Pons (tissue), 1 donor: ENCODE data around the gene GTPBP4.
A peak's percentile ranks its signal among the peaks of the same experiment; 100 is the strongest.

Experiments
- DNase-seq: peaks from one replicate; pipeline ENCODE4 v3.0.0-alpha.2; 2016; ENCODE audit warnings: low spot score

The GTPBP4 gene

GRCh38 chr10:966466-967235, 21.6 kb upstream of the GTPBP4 start:
- DNase-seq: no peak

- no peak for DNase-seq
Observed at GRCh38 chr10:968546-969199, 19.6 kb upstream of the GTPBP4 start.

- no peak for DNase-seq
Observed at GRCh38 chr10:969473-970150, 18.6 kb upstream of the GTPBP4 start.

GRCh38 chr10:970311-971149, 17.7 kb upstream of the GTPBP4 start:
- DNase-seq: no peak

- DNase-seq: peak; percentile 17
Observed at GRCh38 chr10:971150-971542, 17.1 kb upstream of the GTPBP4 start.

GRCh38 chr10:971613-972012, 16.6 kb upstream of the GTPBP4 start:
- DNase-seq: no peak

GRCh38 chr10:972763-973162, 15.5 kb upstream of the GTPBP4 start:
- no peak for DNase-seq

GRCh38 chr10:974038-974784, 14.0 kb upstream of the GTPBP4 start:
- DNase-seq: no peak

GRCh38 chr10:974785-975074, 13.5 kb upstream of the GTPBP4 start:
- no peak for DNase-seq

GRCh38 chr10:976316-976715, 11.9 kb upstream of the GTPBP4 start:
- no peak for DNase-seq

GRCh38 chr10:978826-979421, 9.3 kb upstream of the GTPBP4 start:
- no peak for DNase-seq

GRCh38 chr10:980468-981093, 7.7 kb upstream of the GTPBP4 start:
- no peak for DNase-seq

- DNase-seq: no peak
Observed at GRCh38 chr10:983401-983800, 4.8 kb upstream of the GTPBP4 start.

GRCh38 chr10:983971-984655, 4.1 kb upstream of the GTPBP4 start:
- no peak for DNase-seq

GRCh38 chr10:985361-985760, 2.9 kb upstream of the GTPBP4 start:
- no peak for DNase-seq

GRCh38 chr10:986137-986825, 2.0 kb upstream of the GTPBP4 start:
- DNase-seq: no peak

- no peak for DNase-seq
Observed at GRCh38 chr10:986881-987619, 1.2 kb upstream of the GTPBP4 start.

GRCh38 chr10:987620-987869, 689 bp upstream of the GTPBP4 start:
- no peak for DNase-seq
